Kidney (tissue), 14 donors: ENCODE data around the gene SHISA6. TPM values are rescaled to one million over a fixed set of nuclear protein-coding genes. Genes with fewer than 3 reads are reported as not detected.

Source experiments
- DNase-seq, 5 donors: peaks; one replicate each; pipeline ENCODE4 v3.0.0-alpha.2; 2013 to 2020
- FAIRE-seq: peaks from 2 replicates; lab custom pipeline; 2012; peaks lifted over from hg19 to GRCh38; lab: Jason Lieb, UNC
- H3K27ac ChIP-seq, 2 donors: one replicate each; pipeline ENCODE4 v1.7.0; 2013; ENCODE audit warnings: low read depth in 2 of 2, low read length in 2 of 2, inconsistent platforms in 1 of 2
- H3K27me3 ChIP-seq: one replicate; pipeline ENCODE4 v1.7.1; 2013; ENCODE audit warnings: low read length, inconsistent platforms; ENCODE audit not compliant: control insufficient read depth, insufficient read depth
- H3K36me3 ChIP-seq, 3 donors: one replicate each; pipeline versions ENCODE4 v1.7.0 to v1.7.1; 2013; ENCODE audit warnings: low read length in 3 of 3, control low read depth in 1 of 3, inconsistent platforms in 1 of 3; ENCODE audit not compliant: insufficient read depth in 3 of 3, control insufficient read depth in 2 of 3
- H3K4me1 ChIP-seq, 3 donors: one replicate each; pipeline versions ENCODE4 v1.7.0 to v1.7.1; 2013; ENCODE audit warnings: low read length in 3 of 3, inconsistent platforms in 1 of 3, low read depth in 1 of 3; ENCODE audit not compliant: control insufficient read depth in 2 of 3, insufficient read depth in 2 of 3
- H3K4me3 ChIP-seq, 3 donors: one replicate each; pipeline versions ENCODE4 v1.7.0 to v1.8.1; 2013; ENCODE audit warnings: low read length in 3 of 3, control low read depth in 1 of 3, inconsistent platforms in 1 of 3
- H3K9ac ChIP-seq, 3 donors: one replicate each; pipeline versions ENCODE4 v1.7.0 to v1.7.1; 2013; ENCODE audit warnings: low read length in 3 of 3, control low read depth in 1 of 3, inconsistent platforms in 1 of 3
- H3K9me3 ChIP-seq, 3 donors: one replicate each; pipeline versions ENCODE4 v1.7.0 to v1.7.1; 2013; ENCODE audit warnings: low read length in 3 of 3, control low read depth in 1 of 3, inconsistent platforms in 1 of 3; ENCODE audit not compliant: control insufficient read depth in 2 of 3, insufficient read depth in 1 of 3
- intact Hi-C: fragments of 100-400 bp; cut with DNase I; formaldehyde crosslinking; loops from one replicate; pipeline ENCODE4 v1.11.1; 2022
- polyA plus RNA-seq: library from polyadenylated mRNA; stranded (reverse); fragments of 350-450 nt; fragmentation: Illumina TruSeq; extraction: RNeasy Lipid Tissue Mini Kit (QIAGEN cat#74804); gene quantifications from one replicate; pipeline ENCODE4 v1.2.3, GENCODE V29; 2014; ENCODE audit warnings: low read depth, low replicate concordance; ENCODE audit not compliant: insufficient read depth
- total RNA-seq: library from RNA; stranded (reverse); fragmentation: NEBNext Ultra II Directional; extraction: Animal tissue kit (Norgen Biotek cat#: 25700); gene quantifications from one replicate; pipeline ENCODE4 v1.2.1, GENCODE V29; 2021
- TF ChIP-seq, protein P1 (sequence below): IDR thresholded peaks from 3 replicates; pipeline ENCODE4 v1.5.1; 2012; ENCODE audit warnings: mild to moderate bottlenecking, moderate library complexity, borderline replicate concordance; ENCODE audit not compliant: insufficient read depth; ENCODE audit errors: extremely low read depth
- donor health status: control.
- donor health status: control.
- donor health status: control.
- donor health status: control.
- donor health status: control.
- donor health status: DM: yes; HTN: yes; CAD: no.
- donor health status: Normal renal cell carcinoma (clear cell type).

Gene SHISA6
- total and polyA plus RNA-seq, 2 donors from 2014 or later: 0.84 to 1.0 TPM

GRCh38 chr17:11486868-11487310, 245.9 kb downstream of the SHISA6 start:
- H3K4me1 ChIP-seq: no peaks in the 10 kb centered on the region
- H3K9me3 ChIP-seq: no peaks in the 10 kb centered on the region
- no peaks in the 10 kb centered on the region for H3K27me3 ChIP-seq
- H3K9ac ChIP-seq: no peak overlapping the region
- no peak for FAIRE-seq
- H3K36me3 ChIP-seq: no peaks in the 10 kb centered on the region
- no peak overlapping the region for H3K4me3 ChIP-seq
- DNase-seq: no peak
- TF ChIP-seq, protein P1, sequence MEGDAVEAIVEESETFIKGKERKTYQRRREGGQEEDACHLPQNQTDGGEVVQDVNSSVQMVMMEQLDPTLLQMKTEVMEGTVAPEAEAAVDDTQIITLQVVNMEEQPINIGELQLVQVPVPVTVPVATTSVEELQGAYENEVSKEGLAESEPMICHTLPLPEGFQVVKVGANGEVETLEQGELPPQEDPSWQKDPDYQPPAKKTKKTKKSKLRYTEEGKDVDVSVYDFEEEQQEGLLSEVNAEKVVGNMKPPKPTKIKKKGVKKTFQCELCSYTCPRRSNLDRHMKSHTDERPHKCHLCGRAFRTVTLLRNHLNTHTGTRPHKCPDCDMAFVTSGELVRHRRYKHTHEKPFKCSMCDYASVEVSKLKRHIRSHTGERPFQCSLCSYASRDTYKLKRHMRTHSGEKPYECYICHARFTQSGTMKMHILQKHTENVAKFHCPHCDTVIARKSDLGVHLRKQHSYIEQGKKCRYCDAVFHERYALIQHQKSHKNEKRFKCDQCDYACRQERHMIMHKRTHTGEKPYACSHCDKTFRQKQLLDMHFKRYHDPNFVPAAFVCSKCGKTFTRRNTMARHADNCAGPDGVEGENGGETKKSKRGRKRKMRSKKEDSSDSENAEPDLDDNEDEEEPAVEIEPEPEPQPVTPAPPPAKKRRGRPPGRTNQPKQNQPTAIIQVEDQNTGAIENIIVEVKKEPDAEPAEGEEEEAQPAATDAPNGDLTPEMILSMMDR: no peak
- no peak overlapping the region for H3K27ac ChIP-seq
- intact Hi-C loops: loop anchor here (10.0 kb wide), 1 partner anchor 58 kb away; no protein-coding TSS in a partner anchor

GRCh38 chr17:11487469-11487868, 246.5 kb downstream of the SHISA6 start:
- TF ChIP-seq, protein P1: no peak
- Histone ChIP-seq H3K4me3 (no peak overlapping the region), H3K4me1 (no peaks in the 10 kb centered on the region), H3K9ac (no peak overlapping the region), H3K36me3 (no peaks in the 10 kb centered on the region), H3K9me3 (no peaks in the 10 kb centered on the region), H3K27ac (no peak overlapping the region), H3K27me3 (no peaks in the 10 kb centered on the region)
- FAIRE-seq (no peak), DNase-seq (no peak)
- intact Hi-C loops: loop anchor here (10.0 kb wide), 1 partner anchor 57 kb away; no protein-coding TSS in a partner anchor

- no peaks in the 10 kb centered on the region for H3K36me3 ChIP-seq
- H3K27ac ChIP-seq: no peak overlapping the region
- H3K27me3 ChIP-seq: no peaks in the 10 kb centered on the region
- H3K4me1 ChIP-seq: no peaks in the 10 kb centered on the region
- H3K9me3 ChIP-seq: no peaks in the 10 kb centered on the region
- TF ChIP-seq, protein P1: no peak
- no peak overlapping the region for H3K4me3 ChIP-seq
- H3K9ac ChIP-seq: no peak overlapping the region
- FAIRE-seq: no peak
- no peak for DNase-seq
- intact Hi-C loops: loop anchor here (10.0 kb wide), 1 partner anchor 56 kb away; no protein-coding TSS in a partner anchor
Observed at GRCh38 chr17:11488407-11488806, 247.4 kb downstream of the SHISA6 start.

DNA sequence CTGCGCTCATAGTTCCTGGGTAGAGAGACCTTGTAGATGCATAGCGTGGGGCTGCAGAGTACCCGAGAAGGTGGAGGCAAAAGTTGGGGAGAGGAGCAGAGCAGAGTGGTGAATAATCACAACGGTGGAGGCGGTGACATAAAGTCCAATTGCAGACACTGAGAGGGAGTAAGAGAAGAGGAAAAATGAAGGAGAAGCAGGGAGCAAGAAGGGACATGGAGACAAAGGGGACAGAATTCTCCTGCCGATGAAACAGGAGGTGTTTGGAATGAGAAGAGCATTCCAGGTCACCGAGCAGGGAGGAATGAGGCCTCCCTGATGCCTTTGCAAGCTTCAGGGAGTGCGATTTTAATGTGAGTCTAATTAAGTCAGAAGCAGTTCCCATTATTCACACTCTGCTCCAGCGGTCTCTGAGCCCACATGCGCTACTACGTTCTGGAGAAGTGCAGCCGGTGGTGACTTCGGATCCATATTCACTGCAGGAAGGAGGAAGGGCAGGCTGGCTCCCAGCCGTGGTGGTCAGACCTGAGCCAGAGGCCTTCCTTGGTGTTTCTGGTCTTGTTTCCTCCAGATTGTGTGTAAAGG, 249.2 kb downstream of the SHISA6 start:
- TF ChIP-seq, protein P1: no peak
- no peaks in the 10 kb centered on the region for H3K27me3 ChIP-seq
- intact Hi-C loops: no loop called here
- H3K4me3 ChIP-seq: no peak overlapping the region
- DNase-seq (peak in 4 of 5 donors; percentile 21 to 66 (median 40)), FAIRE-seq (no peak)
- no peaks in the 10 kb centered on the region for H3K36me3 ChIP-seq
- H3K9me3 ChIP-seq: no peaks in the 10 kb centered on the region
- no peak overlapping the region for H3K27ac ChIP-seq
- no peaks in the 10 kb centered on the region for H3K4me1 ChIP-seq
- H3K9ac ChIP-seq: no peak overlapping the region
